ENCODE results near the gene LSM7. TPM values are rescaled to one million over a fixed set of nuclear protein-coding genes. Genes with fewer than 3 reads are reported as not detected.

Gene LSM7
- total and polyA plus RNA-seq, 2 experiments from 2014 or later, result 91.4 to 118 TPM

DNA sequence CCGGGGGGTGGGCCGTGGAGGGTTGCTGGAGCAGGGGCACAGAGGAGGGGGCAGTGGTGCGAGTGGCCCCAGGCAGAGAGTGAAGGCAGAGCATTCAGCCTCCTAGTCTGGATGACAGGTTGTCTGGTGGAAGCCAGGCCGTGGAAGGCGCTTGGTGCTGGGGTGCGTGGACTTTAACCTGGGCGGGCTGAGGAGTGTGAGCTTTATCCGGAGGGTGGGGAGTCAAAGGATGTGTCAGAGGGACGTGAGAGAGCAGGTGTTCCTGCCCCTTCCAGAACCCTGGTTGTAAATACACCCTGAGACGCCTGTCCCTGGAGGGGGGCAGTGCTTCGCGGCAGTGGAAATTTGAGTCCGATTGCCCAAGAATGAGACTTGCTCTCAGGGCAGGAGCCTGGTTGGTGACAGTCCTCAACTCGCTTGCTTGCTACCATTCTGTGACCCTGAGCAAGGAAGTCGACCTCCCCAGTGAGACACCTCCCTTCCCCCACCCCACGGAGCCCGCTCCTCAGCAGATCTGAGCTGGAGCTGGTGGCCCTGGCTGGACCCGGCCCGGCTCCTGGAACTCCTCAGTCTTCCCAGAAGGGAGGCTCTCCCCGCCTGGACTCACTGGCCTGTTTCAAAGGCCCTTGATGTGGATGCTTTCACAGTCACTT is 2.4 kb upstream of the LSM7 start:
- Histone ChIP-seq H3K9me3 (ENCODE audit: low read depth) (no peaks in the 10 kb centered on the region), H3K9me2 (ENCODE audit: insufficient read depth) (no peaks in the 10 kb centered on the region), H3K4me3 (no peak overlapping the region), H3K27me3 (replicated peaks; ENCODE audit: insufficient read depth) (no peaks in the 10 kb centered on the region), H2AFZ (no peak overlapping the region), H3F3A (ENCODE audit: insufficient read depth) (peaks cover 10% of the 10 kb centered on the region; the same call in 1 of the 2 replicates), H3K27ac (no peak overlapping the region), H3K36me3 (ENCODE audit: low read depth) (no peaks in the 10 kb centered on the region), H4K20me1 (ENCODE audit: insufficient read depth) (no peaks in the 10 kb centered on the region; the same call in 1 of the 2 replicates), H3K4me1 (ENCODE audit: insufficient read depth) (peaks cover 6% of the 10 kb centered on the region; the same call in 1 of the 2 replicates), H3K79me2 (ENCODE audit: insufficient read depth) (peaks cover 91% of the 10 kb centered on the region), H3K4me2 (ENCODE audit: unreplicated experiment) (no peak overlapping the region), H3K9ac (no peak overlapping the region)
- 78 to 82% methylated on average over 17 to 20 of the region's 20 CpGs for WGBS, 2 experiments (ENCODE audit: low coverage in 1 of 2, low lambda C conversion rate in 2 of 2, missing lambda C conversion rate in 2 of 2)
- in situ Hi-C loops (cut with MboI), result no loop called here
- DNase-seq, result no peak
- TF ChIP-seq EZH2phosphoT487 (IDR thresholded peaks at IDR 0.05; ENCODE audit: insufficient read depth, low read depth) (no peak), EZH2 (IDR thresholded peaks at IDR 0.05; ENCODE audit: insufficient read depth, poor library complexity, severe bottlenecking) (no peak)

DNA sequence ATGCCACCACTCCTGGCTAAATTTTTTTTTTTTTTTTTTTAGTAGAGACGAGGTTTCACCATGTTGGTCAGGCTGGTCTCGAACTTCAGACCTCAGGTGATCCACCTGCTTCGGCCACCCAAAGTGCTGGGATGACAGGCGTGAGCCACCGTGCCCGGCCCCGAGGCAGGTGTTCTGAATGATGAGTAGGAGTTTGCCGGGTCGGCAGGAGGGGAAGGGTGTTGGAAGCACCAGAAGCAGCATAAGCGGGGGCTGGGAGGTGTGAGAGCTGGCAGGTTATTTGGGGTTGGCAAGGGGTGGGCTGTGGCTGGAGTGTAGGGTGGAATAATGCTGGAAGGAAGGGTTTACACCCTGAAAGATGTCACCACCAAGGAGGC is 1.9 kb upstream of the LSM7 start:
- Histone ChIP-seq H3K9me2 (ENCODE audit: insufficient read depth) (no peaks in the 10 kb centered on the region), H3F3A (ENCODE audit: insufficient read depth) (0 out of 2 replicates have a peak, but pooled peaks cover 5% of the 10 kb centered on the region), H3K27ac (no peak overlapping the region), H4K20me1 (ENCODE audit: insufficient read depth) (no peaks in the 10 kb centered on the region), H3K9ac (no peak overlapping the region), H3K79me2 (ENCODE audit: insufficient read depth) (peaks cover 91% of the 10 kb centered on the region), H3K4me1 (ENCODE audit: insufficient read depth) (peaks cover 6% of the 10 kb centered on the region; the same call in 1 of the 2 replicates), H3K9me3 (ENCODE audit: low read depth) (no peaks in the 10 kb centered on the region), H3K4me2 (ENCODE audit: unreplicated experiment) (no peak overlapping the region), H2AFZ (no peak overlapping the region), H3K27me3 (replicated peaks; ENCODE audit: insufficient read depth) (no peaks in the 10 kb centered on the region), H3K4me3 (no peak overlapping the region), H3K36me3 (ENCODE audit: low read depth) (no peaks in the 10 kb centered on the region)
- whole genome bisulfite sequencing, 2 experiments (ENCODE audit: low coverage in 1 of 2, low lambda C conversion rate in 2 of 2, missing lambda C conversion rate in 2 of 2), result 85 to 86% methylated on average over 10 of the region's 10 CpGs
- in situ Hi-C loops (cut with MboI), result no loop called here
- TF ChIP-seq EZH2phosphoT487 (IDR thresholded peaks at IDR 0.05; ENCODE audit: insufficient read depth, low read depth) (no peak), EZH2 (IDR thresholded peaks at IDR 0.05; ENCODE audit: insufficient read depth, poor library complexity, severe bottlenecking) (no peak)
- DNase-seq, result no peak

DNA sequence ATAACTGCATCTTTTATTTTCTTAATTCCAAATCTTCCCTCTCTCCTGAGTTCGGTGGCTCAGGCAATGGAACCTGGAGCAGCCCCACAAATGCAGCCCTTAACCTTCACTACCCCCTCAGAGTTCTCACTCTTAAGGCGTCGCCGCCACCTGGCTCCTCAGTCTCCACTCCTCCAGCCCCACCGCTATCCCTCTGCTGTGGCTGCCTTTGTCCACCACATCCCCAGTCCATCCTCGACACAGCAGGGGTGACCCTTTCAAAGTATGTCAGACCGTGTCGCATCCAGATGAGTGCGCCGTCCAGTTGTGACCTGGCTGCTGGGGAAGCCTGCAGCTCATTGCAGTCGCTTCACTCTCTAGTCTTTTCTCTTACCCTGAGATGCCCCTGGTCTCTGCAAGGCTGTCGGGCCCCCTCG is 1.1 kb upstream of the LSM7 start:
- no peak overlapping the region for H3K27ac ChIP-seq
- peak overlapping the region; percentile 95 for H3K4me3 ChIP-seq
- H3K36me3 ChIP-seq (ENCODE audit: low read depth), result no peaks in the 10 kb centered on the region
- no peaks in the 10 kb centered on the region for H3K27me3 ChIP-seq (replicated peaks; ENCODE audit: insufficient read depth)
- in situ Hi-C loops (cut with MboI), result no loop called here
- H2AFZ ChIP-seq, result no peak overlapping the region
- H3K4me2 ChIP-seq (ENCODE audit: unreplicated experiment), result peak overlapping the region; percentile 96
- peaks cover 6% of the 10 kb centered on the region; the same call in 1 of the 2 replicates for H3K4me1 ChIP-seq (ENCODE audit: insufficient read depth)
- no peaks in the 10 kb centered on the region for H4K20me1 ChIP-seq (ENCODE audit: insufficient read depth)
- DNase-seq, result peak; percentile 25
- H3K79me2 ChIP-seq (ENCODE audit: insufficient read depth), result peaks cover 93% of the 10 kb centered on the region
- TF ChIP-seq EZH2phosphoT487 (IDR thresholded peaks at IDR 0.05; ENCODE audit: insufficient read depth, low read depth) (no peak), EZH2 (IDR thresholded peaks at IDR 0.05; ENCODE audit: insufficient read depth, poor library complexity, severe bottlenecking) (no peak)
- H3K9ac ChIP-seq, result peak overlapping the region; percentile 92
- 48 to 58% methylated on average over 12 to 13 of the region's 13 CpGs for WGBS, 2 experiments (ENCODE audit: low coverage in 1 of 2, low lambda C conversion rate in 2 of 2, missing lambda C conversion rate in 2 of 2)
- no peaks in the 10 kb centered on the region for H3K9me2 ChIP-seq (ENCODE audit: insufficient read depth)
- H3K9me3 ChIP-seq (ENCODE audit: low read depth), result no peaks in the 10 kb centered on the region
- no peaks in the 10 kb centered on the region for H3F3A ChIP-seq (ENCODE audit: insufficient read depth)

DNA sequence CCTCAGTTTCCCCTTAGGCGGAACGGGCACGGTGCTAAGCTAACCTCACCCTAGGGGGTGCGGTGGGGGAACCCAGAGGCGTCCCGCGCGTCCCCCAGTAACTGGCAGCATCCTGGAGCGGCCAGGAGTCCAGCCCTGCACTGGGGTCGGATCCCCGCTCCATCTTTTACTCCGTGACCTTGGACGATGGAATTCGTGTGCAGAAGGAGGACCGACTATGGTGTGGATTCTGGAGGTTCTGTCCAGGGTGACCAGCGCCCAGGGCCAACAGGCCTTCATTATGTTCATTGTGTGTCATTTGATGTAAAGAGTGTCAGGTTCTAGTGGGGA is 728 bp upstream of the LSM7 start:
- 3 to 4% methylated on average over 8 to 16 of the region's 16 CpGs for WGBS, 2 experiments (ENCODE audit: low coverage in 1 of 2, low lambda C conversion rate in 2 of 2, missing lambda C conversion rate in 2 of 2)

More for the DNA sequence above, 728 bp upstream of the LSM7 start:
- Histone ChIP-seq H4K20me1 (ENCODE audit: insufficient read depth) (no peaks in the 10 kb centered on the region), H3K36me3 (ENCODE audit: low read depth) (no peaks in the 10 kb centered on the region), H3K9me2 (ENCODE audit: insufficient read depth) (no peaks in the 10 kb centered on the region), H3K4me3 (peak overlapping the region; percentile 95), H3F3A (ENCODE audit: insufficient read depth) (no peaks in the 10 kb centered on the region), H3K9me3 (ENCODE audit: low read depth) (no peaks in the 10 kb centered on the region), H3K27ac (peak overlapping the region; percentile 77), H3K9ac (peak overlapping the region; percentile 92), H3K4me2 (ENCODE audit: unreplicated experiment) (peak overlapping the region; percentile 96), H3K4me1 (ENCODE audit: insufficient read depth) (peaks cover 6% of the 10 kb centered on the region; the same call in 1 of the 2 replicates), H3K27me3 (replicated peaks; ENCODE audit: insufficient read depth) (no peaks in the 10 kb centered on the region), H2AFZ (peak overlapping the region; percentile 92; the same call in 1 of the 2 replicates), H3K79me2 (ENCODE audit: insufficient read depth) (peaks cover 93% of the 10 kb centered on the region)
- TF ChIP-seq EZH2 (IDR thresholded peaks at IDR 0.05; ENCODE audit: insufficient read depth, poor library complexity, severe bottlenecking), result no peak
- no peak for TF ChIP-seq EZH2phosphoT487 (IDR thresholded peaks at IDR 0.05; ENCODE audit: insufficient read depth, low read depth)
- in situ Hi-C loops (cut with MboI), result no loop called here
- peak; percentile 45 for DNase-seq

All from GM23248 (cell line).